Vagina (tissue), 2 donors: ENCODE results near the gene NPC1.

Experiments
- POLR2A ChIP-seq, 2 donors: fragments of 450-650 bp; IDR thresholded peaks; one replicate each; pipeline ENCODE4 v1.6.1; 2017; ENCODE audit warnings: antibody characterized with exemption in 2 of 2, mild to moderate bottlenecking in 2 of 2, moderate library complexity in 2 of 2
- POLR2AphosphoS5 ChIP-seq, 2 donors: sonication (generic); formaldehyde crosslinking; IDR thresholded peaks; one replicate each; pipeline ENCODE4 v1.9.0; 2017; ENCODE audit warnings: antibody characterized with exemption in 2 of 2, mild to moderate bottlenecking in 2 of 2, low read depth in 1 of 2; ENCODE audit not compliant: insufficient read depth in 1 of 2
- TF ChIP-seq, protein P1 (sequence below), 3 experiments: fragments of 450-650 bp in 2 of 3; fragments of 200-600 bp in 1 of 3; sonication (generic) in 1 of 3; IDR thresholded peaks; one replicate each; pipeline ENCODE4 v1.5.1; 2017 to 2019; ENCODE audit warnings: antibody characterized with exemption in 3 of 3, mild to moderate bottlenecking in 2 of 3, moderate library complexity in 2 of 3

DNA sequence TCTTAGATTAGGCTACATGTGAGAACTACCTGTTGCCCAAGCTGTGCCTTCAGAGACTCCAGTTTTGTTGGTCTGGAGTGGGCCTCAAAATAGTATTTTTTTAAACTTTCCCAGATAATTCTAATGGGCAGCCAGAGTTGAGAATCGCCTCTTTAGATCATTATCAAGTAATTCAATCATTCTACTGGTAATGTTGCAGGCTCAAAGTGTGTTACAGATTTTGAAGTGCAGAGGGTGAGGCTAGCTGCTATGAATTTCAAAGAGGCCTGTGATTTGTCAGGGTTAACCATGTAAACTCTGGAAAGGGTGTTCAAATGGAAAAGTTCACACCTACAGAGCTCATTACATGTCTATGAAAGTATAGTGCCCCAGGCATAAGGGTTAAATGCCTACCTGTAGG is 46.3 kb upstream of the NPC1 start:
- TF ChIP-seq, protein P1, sequence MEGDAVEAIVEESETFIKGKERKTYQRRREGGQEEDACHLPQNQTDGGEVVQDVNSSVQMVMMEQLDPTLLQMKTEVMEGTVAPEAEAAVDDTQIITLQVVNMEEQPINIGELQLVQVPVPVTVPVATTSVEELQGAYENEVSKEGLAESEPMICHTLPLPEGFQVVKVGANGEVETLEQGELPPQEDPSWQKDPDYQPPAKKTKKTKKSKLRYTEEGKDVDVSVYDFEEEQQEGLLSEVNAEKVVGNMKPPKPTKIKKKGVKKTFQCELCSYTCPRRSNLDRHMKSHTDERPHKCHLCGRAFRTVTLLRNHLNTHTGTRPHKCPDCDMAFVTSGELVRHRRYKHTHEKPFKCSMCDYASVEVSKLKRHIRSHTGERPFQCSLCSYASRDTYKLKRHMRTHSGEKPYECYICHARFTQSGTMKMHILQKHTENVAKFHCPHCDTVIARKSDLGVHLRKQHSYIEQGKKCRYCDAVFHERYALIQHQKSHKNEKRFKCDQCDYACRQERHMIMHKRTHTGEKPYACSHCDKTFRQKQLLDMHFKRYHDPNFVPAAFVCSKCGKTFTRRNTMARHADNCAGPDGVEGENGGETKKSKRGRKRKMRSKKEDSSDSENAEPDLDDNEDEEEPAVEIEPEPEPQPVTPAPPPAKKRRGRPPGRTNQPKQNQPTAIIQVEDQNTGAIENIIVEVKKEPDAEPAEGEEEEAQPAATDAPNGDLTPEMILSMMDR (IDR thresholded peaks at IDR 0.05) = no peak
- TF ChIP-seq POLR2AphosphoS5 (IDR thresholded peaks at IDR 0.05; ENCODE audit: insufficient read depth in 1 of 2, low read depth in 1 of 2) (no peak), POLR2A (IDR thresholded peaks at IDR 0.05) (no peak)
